Iris pigment epithelial cell (primary cell): Measurements from ENCODE around the gene ZFHX3.

Experiments used
- DNase-seq: peaks from one replicate; pipeline ENCODE4 v3.0.0-alpha.2; 2011; ENCODE audit warnings: low read depth

Gene ZFHX3

DNA sequence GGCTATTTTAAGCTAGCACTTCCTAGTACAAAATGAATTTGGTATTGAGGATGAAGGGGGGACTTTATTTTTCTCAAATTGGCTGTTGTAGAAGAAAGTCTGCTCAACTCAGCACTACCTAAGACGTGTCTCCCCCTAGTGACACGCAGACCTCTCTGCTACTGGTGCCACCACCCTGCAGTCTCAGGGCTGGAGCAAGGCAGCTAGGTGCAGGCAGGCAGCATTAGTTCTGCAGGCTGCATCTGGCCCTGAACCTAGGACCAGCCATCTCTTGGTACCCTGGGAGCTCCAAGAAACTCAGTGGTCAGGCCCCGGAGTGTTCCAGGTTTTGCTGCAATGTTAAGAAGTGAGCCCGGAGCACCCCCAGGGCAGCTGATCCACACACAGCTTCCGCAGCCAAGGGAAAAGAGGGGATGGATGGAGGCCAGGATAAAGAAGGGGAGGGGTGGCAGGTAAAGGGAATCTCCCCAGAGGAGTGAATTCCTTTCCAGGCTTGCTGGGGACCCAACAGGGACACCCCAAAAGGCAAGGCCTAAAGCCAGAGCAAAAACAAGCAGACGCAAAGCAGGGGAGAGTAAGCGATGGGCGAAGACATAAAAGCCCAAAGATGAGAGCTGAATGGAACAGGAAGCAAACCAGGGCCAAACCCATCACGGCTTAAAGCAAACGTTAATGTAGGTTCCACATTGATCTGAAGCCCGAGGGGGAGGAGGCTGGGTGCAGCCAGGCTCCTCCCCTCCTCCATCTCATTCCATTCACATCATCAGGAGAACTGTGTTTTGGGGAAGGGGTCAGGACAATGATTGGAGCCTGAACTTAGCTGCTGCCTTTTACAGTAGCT lies 200.5 kb downstream of the ZFHX3 start:
- DNase-seq, result peak; percentile 41

DNA sequence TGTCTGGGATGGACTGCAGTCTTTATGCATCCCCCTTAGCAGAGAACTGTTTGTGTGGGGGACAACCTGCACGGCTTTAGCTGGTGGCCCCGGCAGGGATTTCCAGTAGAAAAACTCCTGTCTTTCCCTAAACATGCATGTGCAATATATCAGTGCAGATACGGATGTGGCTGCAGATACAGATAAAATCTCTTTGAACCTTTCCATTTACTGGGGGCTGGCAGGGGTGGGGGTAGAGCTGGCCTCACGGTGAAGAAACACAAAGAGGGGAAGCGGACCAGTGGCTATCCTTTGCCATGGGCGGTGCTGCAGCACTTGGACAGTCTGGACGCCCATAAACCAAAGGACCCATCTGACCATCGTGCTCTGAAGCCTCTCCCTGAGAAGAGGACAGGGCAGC lies 201.3 kb downstream of the ZFHX3 start:
- DNase-seq, result no peak

DNA sequence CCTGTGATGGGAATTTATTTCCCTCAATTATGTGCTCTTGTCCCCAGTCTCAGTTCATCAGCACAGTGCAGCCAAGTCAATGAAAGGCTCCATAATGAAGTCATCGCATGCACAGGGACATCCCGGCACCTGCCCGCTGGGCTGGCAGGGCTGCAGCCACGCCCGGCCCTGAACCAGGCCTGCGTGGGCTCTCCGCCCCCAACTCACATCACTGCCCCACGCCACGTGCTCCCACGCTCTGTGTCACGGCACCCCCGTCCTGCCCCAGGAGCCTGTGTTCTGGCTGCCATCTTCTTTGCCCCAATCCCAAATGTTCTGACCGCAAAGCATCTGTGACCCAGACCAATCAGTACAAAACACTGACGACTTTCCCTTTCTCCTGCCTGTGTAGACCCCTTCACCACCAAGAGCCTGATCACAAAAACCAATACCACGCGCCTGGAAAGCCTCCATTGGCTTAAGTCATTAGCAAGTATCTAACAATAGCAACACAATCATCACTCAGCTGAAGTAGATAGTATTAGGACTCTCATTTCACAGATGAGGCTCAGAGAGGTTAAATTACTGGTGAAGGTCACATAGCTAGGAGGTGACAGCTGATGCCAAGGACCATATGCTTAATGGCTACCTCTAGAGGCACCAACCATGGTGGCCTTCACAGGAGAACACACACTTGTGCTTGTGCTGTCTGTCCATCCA lies 202.5 kb downstream of the ZFHX3 start:
- no peak for DNase-seq

DNA sequence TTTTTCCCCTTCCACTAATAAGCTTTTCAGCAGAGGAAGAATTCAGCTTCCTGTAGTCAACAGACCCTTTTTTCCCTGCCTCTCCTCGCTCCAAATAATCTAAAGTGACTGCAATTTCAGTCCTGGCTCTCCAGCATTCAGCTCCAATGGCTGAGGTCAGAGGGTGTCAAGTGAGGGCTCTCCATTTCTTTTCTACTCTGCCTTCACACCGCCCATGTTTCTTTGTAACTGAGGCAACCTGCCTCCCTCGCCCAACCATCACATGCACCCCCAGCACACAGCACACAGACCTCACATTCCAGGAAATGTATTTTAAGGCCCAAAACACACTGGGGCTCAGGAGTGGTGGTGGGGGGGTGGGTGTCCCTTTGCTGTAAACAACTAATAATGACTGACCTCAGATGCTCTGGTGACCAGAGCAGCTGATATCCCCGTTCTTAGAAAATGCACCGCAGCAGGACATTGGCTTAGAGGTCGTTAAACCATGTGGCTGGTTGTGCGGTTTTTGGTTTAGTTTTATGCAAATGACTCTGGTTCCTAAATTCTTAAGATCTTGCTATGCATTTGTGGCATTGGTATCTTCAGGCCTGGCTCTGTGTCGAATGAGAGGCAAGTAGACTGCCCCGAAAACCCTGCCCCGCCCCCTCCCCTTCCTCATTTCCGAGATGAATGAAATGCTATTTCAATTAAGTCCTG lies 203.6 kb downstream of the ZFHX3 start:
- no peak for DNase-seq

DNA sequence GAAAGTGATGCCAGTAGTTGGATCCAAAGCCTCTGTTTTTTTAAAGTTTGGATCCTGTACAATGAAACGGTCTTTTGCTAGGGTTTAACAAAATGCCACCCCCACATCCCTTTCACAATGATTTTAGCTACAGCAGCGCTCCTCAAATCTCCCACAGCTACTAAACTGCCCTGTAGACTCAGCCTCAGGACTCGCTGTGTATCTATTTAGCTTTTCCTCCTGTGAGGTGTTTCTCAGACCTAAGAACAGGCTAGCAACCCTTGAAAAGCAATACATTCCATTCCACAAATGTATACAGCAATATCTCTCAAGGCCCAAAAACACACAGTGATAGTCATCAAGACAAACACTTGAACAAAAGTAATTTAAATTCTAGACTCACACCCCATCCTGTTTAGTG lies 206.4 kb downstream of the ZFHX3 start:
- no peak for DNase-seq

DNA sequence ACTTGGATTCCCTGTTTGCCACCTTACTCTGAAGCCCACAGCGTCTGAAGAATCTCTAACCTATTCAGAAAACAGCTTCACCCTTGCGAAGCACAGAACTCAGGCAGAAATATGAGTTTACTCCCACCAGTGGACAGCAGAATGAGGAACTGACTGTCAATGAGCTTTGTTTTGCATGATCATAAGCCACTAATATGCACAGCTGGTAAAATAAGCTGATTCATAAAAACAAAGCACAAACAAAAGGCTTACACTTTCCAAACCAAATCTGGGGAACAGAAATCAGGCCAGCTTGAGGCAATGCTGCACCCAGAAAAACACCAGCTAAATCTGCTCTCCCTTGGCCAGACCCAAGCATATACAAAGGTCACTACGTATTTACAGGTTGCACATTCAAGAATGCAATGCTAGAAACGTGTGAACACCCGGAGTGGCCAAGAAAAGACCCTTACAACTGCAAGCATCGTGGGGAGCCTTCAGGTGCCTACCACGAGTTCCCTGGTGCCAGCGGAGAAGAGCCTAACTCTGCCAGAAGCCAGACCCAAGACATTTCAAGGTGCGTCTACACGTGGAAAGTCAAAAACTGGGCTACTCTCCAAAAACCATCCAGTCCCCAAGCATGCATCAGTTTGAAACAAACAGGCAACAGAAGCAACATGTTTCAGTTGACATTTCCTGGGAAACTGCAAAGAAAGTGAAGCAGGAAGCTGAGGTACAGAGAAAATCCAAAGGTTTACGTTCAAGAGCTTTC lies 207.1 kb downstream of the ZFHX3 start:
- peak; percentile 24 for DNase-seq

DNA sequence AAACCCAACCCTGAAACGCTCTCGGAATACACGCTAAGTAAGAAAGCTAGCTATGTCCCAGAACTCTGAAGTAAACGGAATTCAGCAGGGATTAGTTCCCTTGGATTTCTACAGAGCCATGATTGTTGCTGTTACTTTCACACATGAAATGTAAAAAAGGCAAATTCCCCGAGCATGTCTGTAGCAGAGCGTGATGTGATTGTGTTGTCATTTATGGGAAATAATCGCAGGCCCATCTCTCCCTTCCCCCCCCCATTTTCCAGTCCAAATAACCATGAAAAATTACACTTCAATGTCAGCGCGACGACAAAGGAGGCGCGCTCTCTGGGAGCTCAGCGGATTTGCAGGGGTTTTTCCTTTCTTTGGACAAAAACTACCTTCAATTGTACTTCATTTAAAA lies 209.0 kb downstream of the ZFHX3 start:
- no peak for DNase-seq

DNA sequence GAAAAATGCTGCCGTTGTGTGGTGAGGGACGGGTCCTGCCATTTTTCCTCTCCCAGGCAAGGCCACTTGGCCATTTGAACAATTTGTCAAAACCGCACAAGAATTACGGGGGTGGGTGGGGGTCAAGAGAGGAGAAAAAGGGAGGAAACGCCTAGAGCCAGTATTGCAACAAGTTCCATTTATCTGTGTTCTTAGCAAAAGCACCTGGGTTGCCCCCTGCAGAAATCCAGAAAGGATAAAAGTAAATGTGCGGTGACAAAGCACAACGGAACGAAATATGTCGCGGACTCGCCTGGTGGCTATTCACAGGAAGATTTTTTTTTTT lies 209.4 kb downstream of the ZFHX3 start:
- DNase-seq, result no peak

DNA sequence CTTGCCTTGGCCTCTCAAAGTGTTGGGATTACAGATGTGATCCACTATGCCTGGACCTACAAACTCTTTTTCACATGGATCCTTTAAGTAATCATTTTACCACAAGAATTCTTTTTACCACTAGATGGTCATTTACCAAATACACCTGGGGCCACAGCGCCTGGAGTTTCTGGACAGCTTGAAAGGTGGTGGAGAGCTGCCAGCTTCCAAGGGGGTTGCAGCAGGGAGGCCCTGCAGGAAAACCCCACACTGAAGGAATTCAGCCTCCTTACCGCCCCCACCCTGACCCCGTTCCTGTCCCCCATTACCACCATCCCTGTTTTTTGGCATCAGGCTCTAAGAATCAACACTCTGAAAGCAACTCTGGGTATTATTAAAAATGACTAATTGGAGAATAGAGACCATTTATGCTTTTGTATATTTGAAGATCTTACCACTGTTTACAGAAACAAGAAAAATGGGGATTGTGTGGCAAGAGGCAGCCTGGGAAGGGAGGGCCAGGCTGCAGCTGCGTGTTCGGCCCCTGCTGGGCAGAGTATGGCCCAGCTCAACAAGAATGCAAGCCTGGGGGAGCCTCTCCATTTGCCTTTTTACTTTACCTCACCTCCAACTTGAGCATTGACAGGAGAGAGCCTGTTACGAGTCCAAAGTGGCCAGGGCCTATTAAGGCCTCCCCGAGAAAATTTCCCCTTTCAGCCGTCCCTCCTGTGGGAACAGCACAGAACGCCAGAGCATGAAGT lies 209.9 kb downstream of the ZFHX3 start:
- peak; percentile 39 for DNase-seq

DNA sequence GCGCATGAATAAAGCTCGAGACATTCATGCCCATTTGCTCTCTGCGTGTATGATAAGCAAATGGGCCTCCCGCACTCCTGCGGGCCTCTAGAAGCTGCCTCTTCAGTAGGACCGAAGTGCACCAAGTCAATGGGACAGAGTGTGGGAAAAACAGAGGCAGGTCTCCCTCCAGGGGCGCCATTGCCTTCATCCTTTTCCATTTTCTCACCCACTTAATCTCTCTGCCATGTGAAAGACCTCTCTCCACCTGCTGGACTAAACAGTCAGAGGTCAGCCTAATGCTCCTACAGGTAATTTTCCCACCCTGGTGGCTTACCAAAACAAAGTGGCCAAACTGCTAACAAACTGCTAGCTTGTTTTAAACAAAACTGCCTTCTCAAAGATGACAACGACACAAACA lies 210.9 kb downstream of the ZFHX3 start:
- DNase-seq, result no peak

DNA sequence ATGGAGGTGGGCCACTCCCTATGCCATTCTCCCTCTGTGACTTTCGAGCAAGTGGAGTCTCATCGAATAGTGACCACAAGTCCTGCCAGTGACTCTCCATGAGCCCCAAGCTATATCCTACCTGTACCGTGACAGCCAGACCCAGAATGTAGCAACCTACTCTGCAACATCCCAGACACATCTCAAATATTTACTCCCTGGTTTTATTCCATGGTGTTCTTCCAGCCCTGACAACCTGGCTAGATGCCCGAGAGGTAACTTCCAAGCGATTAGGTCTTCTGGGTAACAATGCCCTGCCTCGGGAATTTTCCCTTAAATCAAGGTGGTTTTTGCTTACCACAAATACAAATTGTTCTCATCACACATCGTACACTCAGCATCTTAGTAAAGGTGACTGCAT lies 211.7 kb downstream of the ZFHX3 start:
- no peak for DNase-seq

DNA sequence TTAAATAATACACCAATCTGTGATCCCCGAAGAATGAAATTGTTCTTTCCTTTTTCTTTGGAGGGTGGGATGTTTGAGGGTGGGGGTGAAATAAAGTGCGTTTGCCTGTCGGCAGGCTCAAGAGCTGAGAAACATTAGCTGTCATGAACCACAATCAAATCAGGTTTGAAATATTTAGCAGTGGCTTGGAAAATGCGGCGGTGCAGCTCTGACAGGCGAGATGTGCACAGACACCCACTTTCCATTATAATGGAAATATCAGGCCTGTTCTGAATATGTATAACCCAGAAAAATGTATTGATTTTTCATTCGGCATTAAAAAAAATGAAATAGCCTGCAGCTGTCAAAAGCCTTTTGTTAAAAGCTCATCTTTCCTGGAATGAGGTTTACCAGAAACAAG lies 212.8 kb downstream of the ZFHX3 start:
- no peak for DNase-seq

DNA sequence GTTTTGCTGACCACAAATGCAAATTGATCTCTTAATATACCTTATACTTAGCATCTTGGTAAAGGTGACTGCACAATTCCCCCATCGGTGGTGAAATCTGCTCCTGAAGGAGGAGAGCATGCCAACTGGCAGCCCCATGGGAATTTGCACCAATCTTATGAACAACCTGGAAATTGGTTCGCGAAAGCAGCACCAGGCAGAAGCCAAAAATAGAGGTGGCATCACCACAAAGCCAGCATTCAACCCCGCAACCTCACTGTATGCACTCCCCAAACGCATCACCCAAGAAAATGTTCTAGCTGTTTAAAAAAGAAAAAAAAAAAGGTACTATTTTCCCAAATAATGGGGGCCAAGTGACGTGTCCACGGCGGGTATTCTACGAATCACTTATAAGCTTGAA lies 213.4 kb downstream of the ZFHX3 start:
- no peak for DNase-seq

DNA sequence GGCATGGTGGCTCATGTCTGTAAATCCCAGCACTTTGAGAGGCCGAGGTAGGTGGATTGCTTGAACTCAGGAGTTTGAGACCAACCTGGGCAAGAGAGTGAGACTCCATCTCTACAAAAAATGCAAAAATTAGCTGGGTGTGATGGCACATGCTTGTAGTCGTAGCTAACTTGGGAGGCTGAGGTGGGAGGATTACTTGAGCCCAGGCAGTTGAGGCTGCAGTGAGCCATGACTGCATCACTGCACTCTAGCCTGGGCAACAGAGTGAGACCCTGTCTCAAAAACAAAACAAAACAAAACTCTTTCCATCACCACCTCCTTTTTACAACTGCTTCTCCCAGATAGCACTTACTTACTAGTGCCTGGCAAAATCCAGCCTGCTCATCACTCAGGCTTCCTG lies 214.0 kb downstream of the ZFHX3 start:
- DNase-seq, result no peak

DNA sequence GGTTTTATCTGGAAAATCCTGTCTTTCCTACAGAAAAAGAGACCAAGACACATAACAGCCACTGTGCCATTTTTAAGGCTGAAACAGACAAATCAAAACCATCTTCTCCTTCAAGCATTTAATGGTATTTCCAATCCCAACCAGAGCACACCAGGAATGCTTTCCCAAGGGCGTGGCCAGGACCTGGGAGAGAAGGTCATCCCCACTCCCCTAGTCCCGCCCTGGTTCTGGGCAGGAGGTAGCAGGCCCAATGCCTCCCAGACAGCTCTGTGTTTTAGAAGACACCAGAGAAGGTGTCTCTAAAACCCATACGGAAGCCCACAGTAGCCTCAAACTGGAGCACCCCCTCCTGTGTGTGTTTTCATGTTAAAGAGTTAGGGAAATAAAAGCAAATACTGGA lies 214.4 kb downstream of the ZFHX3 start:
- no peak for DNase-seq

DNA sequence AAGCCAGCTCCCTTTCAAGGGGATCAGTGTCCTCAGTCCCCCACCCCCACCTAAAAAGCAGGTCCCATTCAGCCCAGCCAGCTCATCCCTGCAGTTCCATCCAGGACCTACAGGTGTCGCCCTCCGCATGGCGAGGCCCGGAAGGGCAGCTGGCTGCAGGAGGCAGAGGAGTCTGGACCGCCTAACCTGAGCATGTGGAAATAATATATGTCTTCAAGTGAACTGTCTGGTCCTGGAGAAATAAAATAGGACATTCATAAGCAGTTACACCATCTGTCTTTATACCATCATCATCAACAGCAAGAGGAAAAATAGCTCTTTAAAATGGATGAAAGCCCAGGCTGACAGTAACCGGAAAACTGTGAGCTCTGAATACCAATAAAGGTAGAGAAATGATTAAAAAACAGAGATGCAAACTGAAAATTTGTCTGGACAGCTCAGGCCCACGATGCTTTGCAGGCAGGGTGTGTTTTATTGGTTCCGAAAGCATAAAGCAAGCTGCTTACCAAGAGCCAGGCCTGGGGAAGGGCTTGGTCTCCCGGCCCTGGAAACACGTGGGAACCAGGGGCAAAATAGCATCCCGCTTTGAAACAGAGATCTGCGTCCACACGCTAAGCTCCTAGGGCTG lies 215.2 kb downstream of the ZFHX3 start:
- DNase-seq, result peak; percentile 68

DNA sequence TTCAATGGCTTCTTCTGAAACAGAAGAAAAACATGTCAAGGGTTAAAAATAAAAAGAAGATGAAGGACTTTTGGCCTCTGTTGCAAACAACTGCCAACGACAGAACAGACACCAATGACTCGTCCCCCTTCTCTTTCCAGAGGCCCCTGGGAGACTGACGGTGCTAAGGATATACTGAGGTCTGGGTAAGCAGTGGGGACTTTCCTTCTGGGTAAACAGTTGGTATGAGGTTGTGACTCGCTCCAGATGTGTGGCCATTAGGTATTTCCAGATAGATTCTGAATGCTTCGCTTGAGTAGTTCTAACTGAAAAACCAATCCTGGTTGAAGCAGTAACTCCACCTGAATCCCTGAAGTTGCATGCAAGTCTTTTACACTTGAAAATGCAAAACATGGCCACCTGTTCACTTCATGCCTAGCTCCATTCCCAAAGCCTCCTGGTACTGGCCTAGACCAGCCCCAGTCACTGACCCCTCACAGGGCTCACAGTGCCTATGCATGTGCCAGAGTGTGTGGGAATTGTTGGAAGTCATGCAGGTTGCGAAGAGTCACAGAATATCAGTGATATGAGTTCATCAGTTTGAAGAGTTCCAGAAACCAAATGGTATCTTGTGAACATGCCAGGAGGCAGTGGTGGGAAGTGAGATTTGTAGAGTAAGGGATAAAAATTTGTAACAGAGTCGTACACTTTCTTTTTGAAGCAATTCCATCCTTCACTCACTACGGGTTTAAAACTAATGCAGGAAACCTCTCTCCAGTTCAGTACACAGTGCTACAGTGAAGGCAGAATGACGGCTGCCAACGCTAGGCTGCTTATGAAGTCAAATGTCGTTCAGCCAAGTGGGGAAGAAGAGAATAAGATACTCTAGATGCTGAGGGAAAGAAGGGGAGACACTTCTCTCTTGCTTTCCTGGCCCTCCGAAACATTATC lies 217.8 kb downstream of the ZFHX3 start:
- DNase-seq, result peak; percentile 31

DNA sequence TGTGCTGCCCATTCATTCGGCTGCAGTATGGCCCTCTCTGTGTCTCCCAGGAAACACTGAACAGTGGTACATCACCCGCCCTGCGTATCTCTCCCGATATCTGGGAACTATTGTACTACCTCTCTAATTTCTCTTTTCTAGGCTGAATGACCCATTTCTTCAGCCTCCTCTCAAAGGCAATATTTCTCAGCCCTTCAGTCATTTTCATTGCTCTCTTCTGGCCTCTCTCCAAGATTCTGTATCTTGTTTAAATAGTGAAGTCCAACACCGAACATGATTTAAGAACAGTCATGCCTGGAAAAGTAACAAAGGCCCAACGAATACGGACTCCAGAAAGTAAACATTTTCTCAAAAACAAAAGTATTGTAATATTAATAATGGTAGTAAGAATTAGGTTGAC lies 220.1 kb downstream of the ZFHX3 start:
- DNase-seq, result peak; percentile 55

DNA sequence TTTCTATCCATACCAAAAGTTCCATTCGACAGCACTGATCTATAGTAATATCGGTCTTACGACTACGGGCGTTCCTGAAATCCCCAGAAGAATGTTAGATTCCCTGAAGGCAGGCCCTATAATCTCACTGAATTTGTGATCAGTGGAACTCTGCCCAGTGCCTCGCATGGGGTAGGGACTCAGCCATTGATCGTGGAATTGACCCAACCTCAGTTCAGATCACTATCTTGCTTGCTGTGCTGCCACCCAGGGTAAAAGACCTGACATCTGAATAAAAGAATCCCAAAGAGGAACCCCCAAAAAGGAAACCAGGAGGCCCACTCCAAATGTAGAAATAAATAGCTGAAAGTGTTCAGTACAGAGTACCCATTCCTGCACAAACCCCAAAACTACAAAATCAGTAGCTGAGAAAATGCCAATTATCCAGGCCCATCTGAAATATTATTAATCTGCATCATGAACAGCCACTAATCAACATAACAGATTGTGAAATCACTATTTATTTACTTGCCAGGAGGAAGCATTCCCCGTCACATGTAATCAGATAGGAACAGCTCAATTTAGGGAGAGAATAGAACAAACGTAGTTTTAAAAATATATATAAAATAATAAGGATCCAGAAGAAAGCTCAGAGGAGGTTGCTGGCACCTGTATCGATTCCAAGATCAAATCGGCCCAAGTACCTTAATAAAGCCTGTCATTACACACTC lies 221.9 kb downstream of the ZFHX3 start:
- no peak for DNase-seq

DNA sequence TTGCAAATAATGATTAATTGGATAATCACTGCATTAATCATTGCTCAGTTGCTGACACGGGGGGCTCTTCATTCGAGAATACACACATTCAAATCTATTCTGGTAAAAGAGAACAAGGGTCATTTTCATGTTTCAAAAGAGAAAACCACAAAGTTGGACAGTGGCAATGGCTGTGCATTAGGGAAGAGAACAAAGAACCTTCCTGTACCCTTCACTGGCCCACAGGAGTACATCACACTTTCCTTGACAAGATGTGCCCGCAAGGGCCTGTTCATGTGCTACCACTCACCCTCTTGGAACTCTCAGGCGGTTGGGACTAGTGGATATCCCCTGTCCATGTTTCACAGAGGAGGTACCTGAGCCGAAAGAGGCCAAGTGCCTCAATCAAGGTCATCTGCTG lies 223.2 kb downstream of the ZFHX3 start:
- DNase-seq, result no peak
